Measurements from ENCODE around the gene GTPBP2.

GTPBP2 gene

GRCh38 chr6:43575772-43576551 lies 53.1 kb downstream of the GTPBP2 start, which contains the start of the genes POLH and XPO5:
Gene POLH (plus strand): TSS chr6:43576185. CDS start chr6:43582320, 6,135 bp downstream.
Gene XPO5 (minus strand): TSS chr6:43576038. CDS start chr6:43575864, 174 bp downstream.
- peak; percentile 76 to 88 (median 86) for DNase-seq

DNA sequence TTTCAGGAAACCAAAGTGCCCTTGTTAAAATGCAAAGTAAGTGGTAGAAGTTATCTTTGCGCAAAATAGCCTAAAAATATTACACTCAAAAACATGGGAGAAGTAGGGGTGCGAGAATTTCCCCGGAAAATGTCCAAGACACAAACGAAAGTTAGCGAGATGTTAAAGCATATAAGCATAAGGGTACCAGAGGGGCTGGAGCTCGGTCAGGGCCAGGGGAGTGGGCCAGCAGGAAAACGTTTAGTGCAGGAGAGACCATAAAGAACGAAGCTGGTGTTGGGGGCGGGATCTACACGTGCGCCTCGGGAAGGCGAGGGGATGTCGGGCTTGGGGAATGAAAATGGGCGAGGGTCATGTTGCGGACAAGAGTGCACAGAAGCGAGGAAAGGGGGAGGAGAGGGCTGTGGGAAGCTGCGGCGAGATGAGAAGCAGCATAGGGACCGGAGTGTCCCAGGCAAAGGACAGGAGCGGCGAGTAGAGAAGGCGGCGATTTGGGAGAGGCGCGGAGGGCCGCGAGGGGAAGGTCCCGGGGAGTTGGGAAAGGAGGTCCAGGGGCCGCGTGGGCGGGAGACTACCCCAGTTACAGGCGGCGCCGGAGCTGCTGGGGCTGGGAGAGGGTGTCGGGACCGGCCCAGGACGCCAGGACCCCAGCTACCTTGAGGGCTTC lies 53.8 kb downstream of the GTPBP2 start:
- DNase-seq = peak in 1 of 6 experiments; percentile 21

DNA sequence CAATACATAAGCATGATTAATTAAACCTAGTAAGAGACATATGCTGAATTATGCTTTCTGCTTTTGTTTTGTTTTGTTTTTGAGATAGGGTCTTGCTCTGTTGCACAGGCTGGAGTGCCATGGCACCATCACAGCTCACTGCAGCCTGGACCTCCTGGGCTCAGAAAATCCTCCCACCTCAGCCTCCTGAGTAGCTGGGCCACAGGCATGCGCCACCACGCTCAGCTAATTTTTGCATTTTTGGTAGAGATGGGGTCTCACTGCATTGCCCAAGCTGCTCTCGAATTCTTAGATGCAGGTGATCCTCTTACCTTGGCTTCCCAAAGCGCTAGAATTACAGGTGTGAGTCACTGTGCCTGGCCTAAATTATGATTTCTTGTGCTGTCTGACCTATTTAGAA lies 57.0 kb downstream of the GTPBP2 start:
- no peak for DNase-seq

DNA sequence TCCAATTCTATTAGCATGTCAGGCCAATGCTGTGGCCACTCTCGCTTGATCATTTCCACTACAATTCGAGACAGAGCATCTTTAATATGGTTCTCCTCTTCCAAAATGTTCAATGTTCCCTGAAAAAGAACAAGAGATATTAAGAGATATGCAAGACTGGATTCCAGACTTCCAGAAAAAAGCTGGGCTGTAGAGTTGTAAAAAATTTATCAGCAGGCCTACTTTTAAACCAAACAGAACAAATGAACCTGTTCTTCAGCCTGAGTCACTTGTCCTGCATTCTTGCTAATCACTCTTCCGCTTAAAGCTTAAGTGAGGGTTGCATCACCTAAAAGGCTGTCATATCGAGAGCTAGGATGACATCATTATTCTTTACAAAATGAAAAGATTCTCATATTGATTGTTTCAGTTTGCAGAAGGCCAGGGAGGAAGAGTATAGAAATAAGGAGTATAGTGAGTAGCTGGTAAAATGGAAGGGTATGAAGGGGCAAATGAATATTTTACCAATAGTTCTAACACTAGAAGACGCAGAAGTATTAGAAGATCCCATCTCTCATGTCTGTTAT lies 58.1 kb downstream of the GTPBP2 start:
- no peak for DNase-seq

Data from stimulated activated naive CD4-positive, alpha-beta T cell (primary cell).